PC-3 (cell line): ENCODE measurements around the gene C1QTNF6.

Experiments used
- EZH2 ChIP-seq: fragments of 300-600 bp; sonication (generic); IDR thresholded peaks from one replicate; pipeline ENCODE4 v1.6.1; 2017; ENCODE audit warnings: antibody characterized with exemption, mild to moderate bottlenecking, low read length; ENCODE audit not compliant: unreplicated experiment
- EZH2phosphoT487 ChIP-seq: fragments of 300-600 bp; sonication (generic); IDR thresholded peaks from 2 replicates; pipeline ENCODE4 v1.6.1; 2018; ENCODE audit warnings: mild to moderate bottlenecking, antibody characterized with exemption, low read length, borderline replicate concordance
- TF ChIP-seq, protein P1 (sequence below): fragments of 300-600 bp; sonication (generic); conservative IDR thresholded peaks from 2 replicates; pipeline ENCODE4 v1.5.1; 2017; ENCODE audit warnings: antibody characterized with exemption, low read depth, mild to moderate bottlenecking, low read length

DNA sequence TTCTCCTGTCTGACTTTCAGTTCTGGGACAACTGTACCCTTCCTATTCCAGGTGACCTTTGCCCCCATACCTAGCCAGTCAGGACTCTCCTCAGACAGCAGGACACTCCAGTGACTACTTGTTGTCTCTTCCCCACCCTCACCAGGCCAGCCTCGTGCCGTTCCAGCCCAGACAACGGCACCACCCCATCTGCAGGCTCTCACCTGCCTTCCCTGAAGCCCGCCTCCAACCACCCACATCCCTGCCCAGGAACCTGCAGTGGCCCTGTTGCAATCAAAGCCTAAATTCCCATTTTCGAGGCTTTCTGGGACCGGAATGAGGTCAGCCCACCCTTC lies 42.0 kb downstream of the C1QTNF6 start:
- TF ChIP-seq, protein P1, sequence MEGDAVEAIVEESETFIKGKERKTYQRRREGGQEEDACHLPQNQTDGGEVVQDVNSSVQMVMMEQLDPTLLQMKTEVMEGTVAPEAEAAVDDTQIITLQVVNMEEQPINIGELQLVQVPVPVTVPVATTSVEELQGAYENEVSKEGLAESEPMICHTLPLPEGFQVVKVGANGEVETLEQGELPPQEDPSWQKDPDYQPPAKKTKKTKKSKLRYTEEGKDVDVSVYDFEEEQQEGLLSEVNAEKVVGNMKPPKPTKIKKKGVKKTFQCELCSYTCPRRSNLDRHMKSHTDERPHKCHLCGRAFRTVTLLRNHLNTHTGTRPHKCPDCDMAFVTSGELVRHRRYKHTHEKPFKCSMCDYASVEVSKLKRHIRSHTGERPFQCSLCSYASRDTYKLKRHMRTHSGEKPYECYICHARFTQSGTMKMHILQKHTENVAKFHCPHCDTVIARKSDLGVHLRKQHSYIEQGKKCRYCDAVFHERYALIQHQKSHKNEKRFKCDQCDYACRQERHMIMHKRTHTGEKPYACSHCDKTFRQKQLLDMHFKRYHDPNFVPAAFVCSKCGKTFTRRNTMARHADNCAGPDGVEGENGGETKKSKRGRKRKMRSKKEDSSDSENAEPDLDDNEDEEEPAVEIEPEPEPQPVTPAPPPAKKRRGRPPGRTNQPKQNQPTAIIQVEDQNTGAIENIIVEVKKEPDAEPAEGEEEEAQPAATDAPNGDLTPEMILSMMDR, result no peak
- TF ChIP-seq EZH2, result no peak
- TF ChIP-seq EZH2phosphoT487, result no peak
